Nephron (organoid): ENCODE measurements around the gene CEP83.

Experiments
- H3K27ac Mint-ChIP-seq, 3 experiments: 2 replicates each; pipeline ENCODE4 v1.8.0; 2020; ENCODE audit warnings: mixed read lengths in 3 of 3, mild to moderate bottlenecking in 2 of 3, moderate library complexity in 1 of 3
- H3K27me3 Mint-ChIP-seq: 2 replicates; pipeline ENCODE4 v1.8.0; 2021; ENCODE audit warnings: low read depth, mild to moderate bottlenecking, moderate library complexity, mixed read lengths
- H3K36me3 Mint-ChIP-seq: 2 replicates; pipeline ENCODE4 v1.8.0; 2020; ENCODE audit warnings: low read depth, mixed read lengths
- H3K4me1 Mint-ChIP-seq: 2 replicates; pipeline ENCODE4 v1.8.0; 2020; ENCODE audit warnings: mixed read lengths
- H3K4me3 Mint-ChIP-seq, 3 experiments: 2 replicates each; pipeline ENCODE4 v1.8.0; 2020; ENCODE audit warnings: mild to moderate bottlenecking in 3 of 3, mixed read lengths in 3 of 3, moderate library complexity in 2 of 3
- H3K9me3 Mint-ChIP-seq: 2 replicates; pipeline ENCODE4 v1.8.0; 2020; ENCODE audit warnings: mixed read lengths
- TF ChIP-seq, protein P1 (sequence below), 3 experiments: fragments of 200-600 bp; sonication (generic); IDR thresholded peaks; one replicate each; pipeline ENCODE4 v1.5.0; 2021; ENCODE audit warnings: antibody characterized with exemption in 3 of 3; ENCODE audit not compliant: unreplicated experiment in 3 of 3

Gene CEP83

DNA sequence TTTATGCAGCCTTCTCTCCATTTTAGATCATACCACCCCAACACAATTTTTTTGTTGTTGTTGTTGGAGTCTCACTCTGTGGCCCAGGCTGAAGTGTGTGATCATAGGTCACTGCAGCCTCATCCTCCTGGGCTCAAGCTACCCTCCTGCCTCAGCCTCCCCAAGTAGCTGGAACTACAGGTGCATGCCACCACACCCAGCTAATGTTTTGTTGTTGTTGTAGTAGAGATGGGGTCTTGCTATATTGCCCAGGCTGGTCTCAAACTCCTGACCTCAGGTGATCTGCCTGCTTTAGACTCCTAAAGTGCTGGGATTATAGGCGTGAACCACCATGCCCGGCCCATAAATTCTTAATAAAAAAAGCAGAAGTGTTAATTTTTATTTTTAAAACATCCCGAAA, 199.7 kb downstream of the CEP83 start:
- H3K4me1 Mint-ChIP-seq: peaks cover 65% of the 10 kb centered on the region
- TF ChIP-seq, protein P1, sequence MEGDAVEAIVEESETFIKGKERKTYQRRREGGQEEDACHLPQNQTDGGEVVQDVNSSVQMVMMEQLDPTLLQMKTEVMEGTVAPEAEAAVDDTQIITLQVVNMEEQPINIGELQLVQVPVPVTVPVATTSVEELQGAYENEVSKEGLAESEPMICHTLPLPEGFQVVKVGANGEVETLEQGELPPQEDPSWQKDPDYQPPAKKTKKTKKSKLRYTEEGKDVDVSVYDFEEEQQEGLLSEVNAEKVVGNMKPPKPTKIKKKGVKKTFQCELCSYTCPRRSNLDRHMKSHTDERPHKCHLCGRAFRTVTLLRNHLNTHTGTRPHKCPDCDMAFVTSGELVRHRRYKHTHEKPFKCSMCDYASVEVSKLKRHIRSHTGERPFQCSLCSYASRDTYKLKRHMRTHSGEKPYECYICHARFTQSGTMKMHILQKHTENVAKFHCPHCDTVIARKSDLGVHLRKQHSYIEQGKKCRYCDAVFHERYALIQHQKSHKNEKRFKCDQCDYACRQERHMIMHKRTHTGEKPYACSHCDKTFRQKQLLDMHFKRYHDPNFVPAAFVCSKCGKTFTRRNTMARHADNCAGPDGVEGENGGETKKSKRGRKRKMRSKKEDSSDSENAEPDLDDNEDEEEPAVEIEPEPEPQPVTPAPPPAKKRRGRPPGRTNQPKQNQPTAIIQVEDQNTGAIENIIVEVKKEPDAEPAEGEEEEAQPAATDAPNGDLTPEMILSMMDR (IDR thresholded peaks at IDR 0.05; ENCODE audit: unreplicated experiment in 3 of 3): no peak
- H3K36me3 Mint-ChIP-seq: peaks cover 9% of the 10 kb centered on the region
- H3K9me3 Mint-ChIP-seq: no peaks in the 10 kb centered on the region
- H3K27me3 Mint-ChIP-seq: peaks cover 4% of the 10 kb centered on the region
- H3K27ac Mint-ChIP-seq: no peak overlapping the region
- H3K4me3 Mint-ChIP-seq: no peak overlapping the region

DNA sequence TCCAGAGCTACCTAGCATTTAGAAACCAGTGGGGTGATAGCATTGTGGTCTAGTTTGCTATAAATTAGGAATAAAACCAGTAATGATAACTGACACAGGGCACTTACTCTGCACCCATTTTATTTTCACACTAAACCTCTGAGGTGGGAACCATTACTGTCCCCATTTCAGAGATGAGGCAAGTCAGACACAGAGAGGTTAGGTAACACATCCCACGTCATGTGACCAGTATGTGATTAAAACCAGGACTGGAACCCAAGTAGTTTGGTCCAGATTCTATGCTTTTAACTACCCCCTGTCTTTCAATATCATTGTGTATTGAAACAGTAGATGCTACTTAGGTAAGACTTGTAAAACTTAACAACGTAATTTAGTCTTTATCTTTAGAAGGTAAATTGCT, 201.1 kb downstream of the CEP83 start:
- H3K27ac Mint-ChIP-seq: no peak overlapping the region
- H3K4me3 Mint-ChIP-seq: no peak overlapping the region
- peaks cover 9% of the 10 kb centered on the region for H3K36me3 Mint-ChIP-seq
- peaks cover 4% of the 10 kb centered on the region for H3K27me3 Mint-ChIP-seq
- TF ChIP-seq, protein P1 (IDR thresholded peaks at IDR 0.05; ENCODE audit: unreplicated experiment in 3 of 3): no peak
- H3K4me1 Mint-ChIP-seq: peaks cover 63% of the 10 kb centered on the region
- H3K9me3 Mint-ChIP-seq: no peaks in the 10 kb centered on the region
